Suprapubic skin (tissue), 4 donors: Measurements from ENCODE around the gene DKKL1. TPM values are rescaled to one million over a fixed set of nuclear protein-coding genes. Genes with fewer than 3 reads are reported as not detected.

Experiments used
- DNase-seq, 2 donors: peaks; one replicate each; pipeline ENCODE4 v3.0.0-alpha.2; 2019; ENCODE audit warnings: low spot score in 2 of 2
- H3K27ac ChIP-seq: fragments of 200-600 bp; sonication (generic); one replicate; pipeline ENCODE4 v1.5.1; 2019
- H3K27me3 ChIP-seq: fragments of 200-600 bp; sonication (generic); one replicate; pipeline ENCODE4 v1.5.1; 2019
- H3K36me3 ChIP-seq: fragments of 200-600 bp; sonication (generic); one replicate; pipeline ENCODE4 v1.5.1; 2019
- H3K4me1 ChIP-seq: fragments of 200-600 bp; sonication (generic); one replicate; pipeline ENCODE4 v1.5.1; 2019
- H3K4me3 ChIP-seq: fragments of 200-600 bp; sonication (generic); one replicate; pipeline ENCODE4 v1.5.1; 2019; ENCODE audit warnings: mild to moderate bottlenecking
- H3K9me3 ChIP-seq: fragments of 200-600 bp; sonication (generic); one replicate; pipeline ENCODE4 v1.5.1; 2019
- EP300 ChIP-seq: sonication (generic); formaldehyde crosslinking; IDR thresholded peaks from one replicate; pipeline ENCODE4 v1.6.1; 2017; ENCODE audit warnings: antibody characterized with exemption
- POLR2A ChIP-seq, 2 donors: fragments of 450-650 bp; IDR thresholded peaks; one replicate each; pipeline ENCODE4 v1.6.1; 2017; ENCODE audit warnings: antibody characterized with exemption in 2 of 2, mild to moderate bottlenecking in 2 of 2, moderate library complexity in 2 of 2
- POLR2AphosphoS5 ChIP-seq, 3 donors: sonication (generic); formaldehyde crosslinking; IDR thresholded peaks; one replicate each; pipeline ENCODE4 v1.6.1; 2017; ENCODE audit warnings: antibody characterized with exemption in 3 of 3
- WGBS: methylation state at CpG from one replicate; pipeline ENCODE4 v1.1.5; 2018; 5-methylcytosine and 5-hydroxymethylcytosine counted together
- total RNA-seq, 4 donors: library from RNA; depleted of rRNA; stranded (reverse); fragments of >200 nt; gene quantifications; one replicate each; pipeline ENCODE4 v1.1.0, GENCODE V29; 2016
- TF ChIP-seq, protein P1 (sequence below), 2 donors: fragments of 200-600 bp in 1 of 2; fragments of 450-650 bp in 1 of 2; sonication (generic) in 1 of 2; IDR thresholded peaks; one replicate each; pipeline ENCODE4 v1.5.1; 2016 to 2019; ENCODE audit warnings: antibody characterized with exemption in 2 of 2, mild to moderate bottlenecking in 1 of 2, moderate library complexity in 1 of 2

The DKKL1 gene
- total RNA-seq, 4 donors from 2014 or later = not detected

DNA sequence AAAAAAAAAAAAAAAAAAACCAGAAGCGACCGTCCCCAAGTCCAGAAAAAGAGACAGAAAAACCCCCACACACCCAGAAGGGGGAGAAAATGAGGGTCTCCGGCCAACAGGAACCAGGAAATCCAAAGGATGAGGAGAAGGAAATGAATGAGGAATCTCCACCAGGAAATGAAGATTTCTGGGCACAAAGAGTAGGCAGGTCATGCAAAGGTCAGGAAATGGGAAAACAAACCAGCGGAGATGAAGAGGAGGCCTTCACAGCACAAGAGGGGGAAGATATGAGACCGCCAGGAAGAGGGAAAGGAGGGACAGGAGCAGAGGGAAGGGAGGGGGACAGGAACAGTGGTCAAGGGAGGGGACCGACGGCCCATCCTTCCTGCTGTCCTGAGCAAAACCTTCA, 7.3 kb upstream of the DKKL1 start:
- 63% methylated on average over 7 of the region's 7 CpGs for WGBS
- DNase-seq = no peak
- H3K27me3 ChIP-seq = no peaks in the 10 kb centered on the region
- TF ChIP-seq EP300 (no peak), POLR2AphosphoS5 (IDR thresholded peaks at IDR 0.05) (no peak), POLR2A (IDR thresholded peaks at IDR 0.05) (no peak)
- TF ChIP-seq, protein P1, sequence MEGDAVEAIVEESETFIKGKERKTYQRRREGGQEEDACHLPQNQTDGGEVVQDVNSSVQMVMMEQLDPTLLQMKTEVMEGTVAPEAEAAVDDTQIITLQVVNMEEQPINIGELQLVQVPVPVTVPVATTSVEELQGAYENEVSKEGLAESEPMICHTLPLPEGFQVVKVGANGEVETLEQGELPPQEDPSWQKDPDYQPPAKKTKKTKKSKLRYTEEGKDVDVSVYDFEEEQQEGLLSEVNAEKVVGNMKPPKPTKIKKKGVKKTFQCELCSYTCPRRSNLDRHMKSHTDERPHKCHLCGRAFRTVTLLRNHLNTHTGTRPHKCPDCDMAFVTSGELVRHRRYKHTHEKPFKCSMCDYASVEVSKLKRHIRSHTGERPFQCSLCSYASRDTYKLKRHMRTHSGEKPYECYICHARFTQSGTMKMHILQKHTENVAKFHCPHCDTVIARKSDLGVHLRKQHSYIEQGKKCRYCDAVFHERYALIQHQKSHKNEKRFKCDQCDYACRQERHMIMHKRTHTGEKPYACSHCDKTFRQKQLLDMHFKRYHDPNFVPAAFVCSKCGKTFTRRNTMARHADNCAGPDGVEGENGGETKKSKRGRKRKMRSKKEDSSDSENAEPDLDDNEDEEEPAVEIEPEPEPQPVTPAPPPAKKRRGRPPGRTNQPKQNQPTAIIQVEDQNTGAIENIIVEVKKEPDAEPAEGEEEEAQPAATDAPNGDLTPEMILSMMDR (IDR thresholded peaks at IDR 0.05) = no peak
- no peak overlapping the region for H3K4me3 ChIP-seq
- peaks cover 44% of the 10 kb centered on the region for H3K36me3 ChIP-seq
- H3K27ac ChIP-seq = no peak overlapping the region
- H3K9me3 ChIP-seq = no peaks in the 10 kb centered on the region
- H3K4me1 ChIP-seq = peaks cover 21% of the 10 kb centered on the region

DNA sequence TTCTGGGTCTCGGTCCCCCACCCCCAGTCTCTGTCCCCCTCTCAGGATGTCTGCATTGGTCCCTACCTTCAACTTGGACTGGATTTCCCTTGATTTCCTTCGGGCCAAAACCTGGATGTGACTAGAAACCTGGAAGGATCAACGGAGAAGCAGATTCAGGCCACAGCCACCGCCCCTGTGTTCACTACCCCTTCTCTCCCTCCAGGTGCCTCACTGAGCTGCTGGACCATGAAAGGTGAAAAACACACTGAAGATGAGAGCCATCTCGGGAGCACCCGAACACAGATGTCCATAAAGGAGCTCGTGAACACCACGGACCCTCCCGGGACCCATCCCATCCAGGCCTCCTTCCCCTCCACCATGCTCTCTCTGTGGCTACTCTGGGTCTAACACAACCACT, 6.5 kb upstream of the DKKL1 start:
- Histone ChIP-seq H3K27ac (no peak overlapping the region), H3K4me1 (peaks cover 29% of the 10 kb centered on the region), H3K9me3 (no peaks in the 10 kb centered on the region), H3K4me3 (no peak overlapping the region), H3K36me3 (peaks cover 39% of the 10 kb centered on the region), H3K27me3 (no peaks in the 10 kb centered on the region)
- WGBS = 86% methylated on average over 9 of the region's 9 CpGs
- TF ChIP-seq POLR2A (IDR thresholded peaks at IDR 0.05) = no peak
- no peak for TF ChIP-seq POLR2AphosphoS5 (IDR thresholded peaks at IDR 0.05)
- TF ChIP-seq, protein P1 (IDR thresholded peaks at IDR 0.05) = no peak
- no peak for TF ChIP-seq EP300
- no peak for DNase-seq

DNA sequence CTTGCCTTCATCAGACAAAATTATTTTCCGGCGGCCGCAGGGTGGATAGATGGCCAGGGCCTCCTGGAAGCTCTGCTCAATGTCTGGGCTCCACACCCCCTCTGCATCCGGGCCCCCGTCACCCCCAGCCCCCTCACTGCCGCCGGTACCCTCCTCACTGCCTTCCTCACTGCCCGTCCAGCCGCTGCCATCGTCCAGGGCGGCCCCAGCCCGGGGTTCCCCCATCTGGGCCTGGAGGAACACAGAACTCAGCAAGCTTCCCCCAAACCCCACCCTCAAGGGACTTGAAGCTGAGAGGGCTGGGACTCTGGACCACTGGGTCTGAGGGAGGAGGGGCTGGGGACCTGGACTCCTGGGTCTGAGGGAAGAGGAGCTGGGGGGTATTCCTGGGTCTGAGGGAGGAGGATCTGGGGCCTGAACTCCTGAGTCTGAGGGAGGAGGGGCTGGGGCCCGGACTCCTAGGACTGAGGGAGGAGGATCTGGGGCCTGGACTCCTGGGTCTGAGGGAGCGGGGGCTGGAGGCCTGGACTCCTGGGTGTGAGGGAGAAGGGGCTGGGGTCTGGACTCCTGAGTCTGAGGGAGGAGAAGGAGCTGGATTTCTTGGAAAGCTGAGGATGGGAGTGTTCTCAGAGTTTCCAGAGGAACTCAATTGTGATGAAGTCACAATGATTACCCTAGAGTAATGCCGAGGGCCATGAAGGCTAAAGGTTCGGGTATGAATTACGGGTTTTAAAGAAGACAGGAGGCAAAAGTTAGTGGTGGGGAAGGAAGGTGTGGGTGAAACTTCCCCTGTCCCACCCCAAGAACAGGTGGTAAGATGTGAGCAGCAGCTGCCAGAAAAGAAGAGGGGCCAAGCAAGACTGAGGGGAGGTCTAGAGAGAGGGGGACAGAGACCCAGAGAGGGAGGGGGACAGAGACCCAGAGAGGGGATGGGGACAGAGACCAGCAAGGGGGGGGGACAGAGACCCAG, 3.5 kb upstream of the DKKL1 start:
- H3K27me3 ChIP-seq = no peaks in the 10 kb centered on the region
- DNase-seq = no peak
- peaks cover 47% of the 10 kb centered on the region for H3K4me1 ChIP-seq
- TF ChIP-seq EP300 (no peak), POLR2AphosphoS5 (IDR thresholded peaks at IDR 0.05) (no peak), POLR2A (IDR thresholded peaks at IDR 0.05) (no peak)
- TF ChIP-seq, protein P1 (IDR thresholded peaks at IDR 0.05) = no peak
- peaks cover 26% of the 10 kb centered on the region for H3K36me3 ChIP-seq
- peak overlapping the region; percentile 18 for H3K27ac ChIP-seq
- no peak overlapping the region for H3K4me3 ChIP-seq
- 78% methylated on average over 17 of the region's 17 CpGs for WGBS
- no peaks in the 10 kb centered on the region for H3K9me3 ChIP-seq

DNA sequence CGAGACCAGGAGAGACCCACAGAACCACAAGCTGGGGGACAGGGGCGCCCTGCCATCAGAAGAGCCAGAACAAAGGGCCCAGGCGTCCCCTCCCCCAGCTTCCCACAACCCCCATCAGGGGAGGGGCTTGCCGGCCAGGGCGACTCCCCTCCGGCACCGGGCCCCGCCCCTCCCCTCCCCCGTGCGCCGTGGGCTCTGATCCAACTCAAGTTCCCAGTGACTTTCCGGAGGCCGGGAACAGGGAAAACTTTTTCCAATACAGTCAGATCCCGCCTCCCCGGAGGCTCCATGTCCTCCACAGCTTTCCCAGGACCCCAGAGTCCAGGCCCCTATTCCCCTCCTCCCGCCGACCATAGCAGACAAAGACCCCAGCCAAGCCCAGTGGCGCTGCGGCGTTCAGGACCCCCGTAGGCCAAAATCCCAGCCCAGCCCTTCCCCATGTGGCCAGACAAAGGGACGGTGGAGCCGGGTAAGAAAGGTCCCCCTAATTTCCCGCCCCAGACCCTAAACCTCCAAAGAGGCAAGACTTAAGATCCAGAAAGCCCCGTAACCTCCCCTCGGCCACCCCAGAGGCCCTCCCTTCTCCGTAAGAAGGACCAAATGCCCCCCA, 2.1 kb upstream of the DKKL1 start:
- WGBS = 6% methylated on average over 18 of the region's 27 CpGs
- DNase-seq = peak; percentile 89
- Histone ChIP-seq H3K36me3 (peaks cover 21% of the 10 kb centered on the region), H3K9me3 (no peaks in the 10 kb centered on the region), H3K27me3 (no peaks in the 10 kb centered on the region), H3K4me3 (peak overlapping the region; percentile 79), H3K27ac (peak overlapping the region; percentile 93), H3K4me1 (peaks cover 45% of the 10 kb centered on the region)
- TF ChIP-seq POLR2A (IDR thresholded peaks at IDR 0.05) (no peak), EP300 (no peak), POLR2AphosphoS5 (IDR thresholded peaks at IDR 0.05) (no peak)
- TF ChIP-seq, protein P1 (IDR thresholded peaks at IDR 0.05) = no peak
